GM18868 (cell line): Measurements from ENCODE around the gene OXLD1.
"Not testable (repeated sequence)": the region's sequence is repeated elsewhere in the genome, so short reads cannot be mapped to it uniquely, and the experiment has no call there.

ENCODE experiments used
- ATAC-seq: cut with Tn5 transposase; IDR thresholded peaks from one replicate; pipeline ENCODE4 v1.9.1; 2021; ENCODE audit warnings: mild to moderate bottlenecking, moderate library complexity; ENCODE audit not compliant: unreplicated experiment

OXLD1 gene

GRCh38 chr17:81621494-81622130, 44.8 kb downstream of the OXLD1 start:
- no peak for ATAC-seq

GRCh38 chr17:81618307-81618706, 48.1 kb downstream of the OXLD1 start:
- not testable (repeated sequence) for ATAC-seq

GRCh38 chr17:81616877-81617276, 49.5 kb downstream of the OXLD1 start:
- no peak for ATAC-seq

- ATAC-seq: no peak
Observed at GRCh38 chr17:81615401-81615930, 50.9 kb downstream of the OXLD1 start.
